Activated gamma-delta T cell (primary cell): ENCODE results near the gene CRYBA2.

Experiments
- DNase-seq: peaks from one replicate; lab custom pipeline; 2025; lab: John Stamatoyannopoulos, UW
- total RNA-seq, 2 donors: gene quantifications; one replicate each; lab custom pipeline; 2026; lab: John Stamatoyannopoulos, UW

CRYBA2 gene
- total RNA-seq: 0 to 0.04 reads per million in 2 donors

GRCh38 chr2:218993345-218994315 is at the start of gene CRYBA2:
Gene CRYBA2, minus strand, starts transcription at chr2:218993422. Its CDS starts 246 bp downstream, at chr2:218993176.
- no peak for DNase-seq

GRCh38 chr2:219042750-219043149 is 49.5 kb upstream of the CRYBA2 start:
- DNase-seq: no peak

- DNase-seq: no peak
These were observed 48.9 kb upstream of the CRYBA2 start for GRCh38 chr2:219042157-219042556.

- no peak for DNase-seq
These were observed 48.0 kb upstream of the CRYBA2 start, which contains the start of gene CFAP65 for GRCh38 chr2:219041252-219041651. Gene CFAP65, minus strand, starts transcription at chr2:219041516. Its CDS starts 2,468 bp downstream, at chr2:219039048.

- no peak for DNase-seq
These were observed 45.4 kb upstream of the CRYBA2 start for GRCh38 chr2:219038600-219038999.

GRCh38 chr2:219037783-219038499 is 44.7 kb upstream of the CRYBA2 start:
- DNase-seq: no peak

GRCh38 chr2:219035942-219036341 is 42.7 kb upstream of the CRYBA2 start:
- DNase-seq: no peak

GRCh38 chr2:219034823-219035222 is 41.6 kb upstream of the CRYBA2 start:
- DNase-seq: no peak

- no peak for DNase-seq
These were observed 39.0 kb upstream of the CRYBA2 start for GRCh38 chr2:219032051-219032745.

- DNase-seq: no peak
These were observed 38.0 kb upstream of the CRYBA2 start for GRCh38 chr2:219031005-219031738.

GRCh38 chr2:219030177-219030940 is 37.1 kb upstream of the CRYBA2 start:
- DNase-seq: no peak

GRCh38 chr2:219029829-219030165 is 36.6 kb upstream of the CRYBA2 start:
- no peak for DNase-seq

GRCh38 chr2:219028996-219029828 is 36.0 kb upstream of the CRYBA2 start:
- no peak for DNase-seq

GRCh38 chr2:219028141-219028540 is 34.9 kb upstream of the CRYBA2 start:
- no peak for DNase-seq

- DNase-seq: no peak
These were observed 34.4 kb upstream of the CRYBA2 start for GRCh38 chr2:219027511-219028055.

GRCh38 chr2:219026946-219027345 is 33.7 kb upstream of the CRYBA2 start:
- DNase-seq: no peak

- DNase-seq: no peak
These were observed 32.7 kb upstream of the CRYBA2 start for GRCh38 chr2:219025637-219026585.

- DNase-seq: no peak
These were observed 30.8 kb upstream of the CRYBA2 start for GRCh38 chr2:219024059-219024458.
